ENCODE results near the gene LRRIQ1.
"Not testable (repeated sequence)": the region's sequence is repeated elsewhere in the genome, so short reads cannot be mapped to it uniquely, and the experiment has no call there.

Gene LRRIQ1

GRCh38 chr12:85036234-85036707 is at the start of gene LRRIQ1, which contains the start of gene TSPAN19:
TSS of gene LRRIQ1 (plus strand) at chr12:85036351. CDS start at chr12:85038177, 1,826 bp downstream.
TSS of gene TSPAN19 (minus strand) at chr12:85036277. CDS start at chr12:85029946, 6,331 bp downstream.
- DNase-seq (ENCODE audit: low read depth): no peak

GRCh38 chr12:84986586-84986985 is 49.6 kb upstream of the LRRIQ1 start:
- DNase-seq (ENCODE audit: low read depth): no peak

- DNase-seq (ENCODE audit: low read depth): no peak
Observed at GRCh38 chr12:84994426-84994825, 41.7 kb upstream of the LRRIQ1 start.

GRCh38 chr12:84995641-84996040 is 40.5 kb upstream of the LRRIQ1 start:
- no peak for DNase-seq (ENCODE audit: low read depth)

- DNase-seq (ENCODE audit: low read depth): no peak
Observed at GRCh38 chr12:84996759-84997158, 39.4 kb upstream of the LRRIQ1 start.

GRCh38 chr12:84998341-84998740 is 37.8 kb upstream of the LRRIQ1 start:
- DNase-seq (ENCODE audit: low read depth): no peak

GRCh38 chr12:85000729-85001128 is 35.4 kb upstream of the LRRIQ1 start:
- no peak for DNase-seq (ENCODE audit: low read depth)

- no peak for DNase-seq (ENCODE audit: low read depth)
Observed at GRCh38 chr12:85002778-85003296, 33.3 kb upstream of the LRRIQ1 start.

- no peak for DNase-seq (ENCODE audit: low read depth)
Observed at GRCh38 chr12:85004204-85004603, 31.9 kb upstream of the LRRIQ1 start.

GRCh38 chr12:85005047-85005446 is 31.1 kb upstream of the LRRIQ1 start:
- DNase-seq (ENCODE audit: low read depth): not testable (repeated sequence)

GRCh38 chr12:85005615-85006014 is 30.5 kb upstream of the LRRIQ1 start:
- no peak for DNase-seq (ENCODE audit: low read depth)

GRCh38 chr12:85006206-85006605 is 29.9 kb upstream of the LRRIQ1 start:
- no peak for DNase-seq (ENCODE audit: low read depth)

- no peak for DNase-seq (ENCODE audit: low read depth)
Observed at GRCh38 chr12:85007836-85008235, 28.3 kb upstream of the LRRIQ1 start.

- DNase-seq (ENCODE audit: low read depth): no peak
Observed at GRCh38 chr12:85016413-85016812, 19.7 kb upstream of the LRRIQ1 start.

- DNase-seq (ENCODE audit: low read depth): no peak
Observed at GRCh38 chr12:85017133-85017532, 19.0 kb upstream of the LRRIQ1 start.

- DNase-seq (ENCODE audit: low read depth): no peak
Observed at GRCh38 chr12:85017618-85018017, 18.5 kb upstream of the LRRIQ1 start.

GRCh38 chr12:85018098-85018497 is 18.1 kb upstream of the LRRIQ1 start:
- no peak for DNase-seq (ENCODE audit: low read depth)

- no peak for DNase-seq (ENCODE audit: low read depth)
Observed at GRCh38 chr12:85029456-85029855, 6.7 kb upstream of the LRRIQ1 start.

GRCh38 chr12:85036733-85037132 is 582 bp downstream of the LRRIQ1 start:
- DNase-seq (ENCODE audit: low read depth): no peak

- no peak for DNase-seq (ENCODE audit: low read depth)
Observed at GRCh38 chr12:85041395-85041794, 5.2 kb downstream of the LRRIQ1 start.

GRCh38 chr12:85043829-85044228 is 7.7 kb downstream of the LRRIQ1 start:
- no peak for DNase-seq (ENCODE audit: low read depth)

GRCh38 chr12:85057370-85057963 is 21.3 kb downstream of the LRRIQ1 start:
- DNase-seq (ENCODE audit: low read depth): no peak

- DNase-seq (ENCODE audit: low read depth): no peak
Observed at GRCh38 chr12:85058339-85058738, 22.2 kb downstream of the LRRIQ1 start.

GRCh38 chr12:85059594-85059993 is 23.4 kb downstream of the LRRIQ1 start:
- no peak for DNase-seq (ENCODE audit: low read depth)
